Sciatic nerve (tissue), 2 donors: ENCODE measurements around the gene CCDC93. TPM values are rescaled to one million over a fixed set of nuclear protein-coding genes. Genes with fewer than 3 reads are reported as not detected.
A peak's percentile ranks its signal among the peaks of the same experiment; 100 is the strongest.
"Not testable (repeated sequence)": the region's sequence is repeated elsewhere in the genome, so short reads cannot be mapped to it uniquely, and the experiment has no call there.

Experiments used
- ATAC-seq: fragments of 200-7000 bp; cut with Tn5 transposase; one replicate; pipeline ENCODE4 v1.9.1; 2020; ENCODE audit warnings: mild to moderate bottlenecking, moderate library complexity
- DNase-seq: peaks from one replicate; pipeline ENCODE4 v3.0.0-alpha.2; 2020; ENCODE audit warnings: low spot score
- intact Hi-C: fragments of 100-400 bp; cut with DNase I; formaldehyde crosslinking; loops from one replicate; pipeline ENCODE4 v1.14.2; 2022
- total RNA-seq: library from RNA; stranded (reverse); fragmentation: NEBNext Ultra II Directional; extraction: Animal tissue kit (Norgen Biotek cat#: 25700); gene quantifications from one replicate; pipeline ENCODE4 v1.2.1, GENCODE V29; 2021
- donor health status: DM: no; HTN: no; CAD: no.
- donor health status: DM: no; HTN: no; CAD: no.

CCDC93 gene
- total RNA-seq, 1 donor from 2014 or later, result 44.2 TPM

GRCh38 chr2:118047380-118047826, 33.5 kb upstream of the CCDC93 start:
- ATAC-seq (no peak), DNase-seq (no peak)
- intact Hi-C loops, result loop anchor here (5.0 kb wide), 1 partner anchor 810 kb away; no protein-coding TSS in a partner anchor

DNA sequence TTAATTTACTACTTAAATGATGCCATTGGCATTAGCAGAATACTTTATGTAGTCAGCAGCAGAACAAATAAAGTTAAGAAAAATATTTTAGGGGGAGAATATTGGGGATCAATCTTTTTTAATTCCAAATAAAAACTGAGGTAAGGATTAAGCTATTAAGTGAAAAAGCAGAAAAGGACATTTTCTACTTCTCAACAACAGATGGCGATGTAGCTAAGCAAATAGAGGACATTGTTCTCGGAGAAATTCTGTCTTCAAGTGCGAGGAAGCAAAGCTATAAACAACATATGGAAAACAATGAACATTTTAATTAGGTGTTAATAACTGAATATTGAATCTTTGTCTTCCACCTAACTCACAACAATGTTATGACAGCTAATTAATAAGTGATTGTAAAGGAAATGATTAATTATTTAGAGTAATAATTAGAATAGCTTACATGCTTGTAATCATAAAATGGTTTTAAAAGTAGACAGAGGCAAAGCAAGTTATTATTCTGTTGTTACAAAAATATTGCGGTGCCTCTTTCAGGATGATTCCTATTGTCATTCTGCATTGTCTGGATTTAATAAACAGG, 32.9 kb upstream of the CCDC93 start:
- DNase-seq (no peak), ATAC-seq (peak; percentile 64)
- intact Hi-C loops, result loop anchor here (5.0 kb wide), 1 partner anchor 811 kb away; no protein-coding TSS in a partner anchor

- no peak for ATAC-seq
- DNase-seq, result no peak
- intact Hi-C loops, result loop anchor here (5.0 kb wide), 1 partner anchor 812 kb away; no protein-coding TSS in a partner anchor
Measured at GRCh38 chr2:118045286-118045685, 31.4 kb upstream of the CCDC93 start.

GRCh38 chr2:118044854-118045253, 31.0 kb upstream of the CCDC93 start:
- intact Hi-C loops, result loop anchor here (5.0 kb wide), 1 partner anchor 812 kb away; no protein-coding TSS in a partner anchor
- no peak for DNase-seq
- ATAC-seq, result no peak

DNA sequence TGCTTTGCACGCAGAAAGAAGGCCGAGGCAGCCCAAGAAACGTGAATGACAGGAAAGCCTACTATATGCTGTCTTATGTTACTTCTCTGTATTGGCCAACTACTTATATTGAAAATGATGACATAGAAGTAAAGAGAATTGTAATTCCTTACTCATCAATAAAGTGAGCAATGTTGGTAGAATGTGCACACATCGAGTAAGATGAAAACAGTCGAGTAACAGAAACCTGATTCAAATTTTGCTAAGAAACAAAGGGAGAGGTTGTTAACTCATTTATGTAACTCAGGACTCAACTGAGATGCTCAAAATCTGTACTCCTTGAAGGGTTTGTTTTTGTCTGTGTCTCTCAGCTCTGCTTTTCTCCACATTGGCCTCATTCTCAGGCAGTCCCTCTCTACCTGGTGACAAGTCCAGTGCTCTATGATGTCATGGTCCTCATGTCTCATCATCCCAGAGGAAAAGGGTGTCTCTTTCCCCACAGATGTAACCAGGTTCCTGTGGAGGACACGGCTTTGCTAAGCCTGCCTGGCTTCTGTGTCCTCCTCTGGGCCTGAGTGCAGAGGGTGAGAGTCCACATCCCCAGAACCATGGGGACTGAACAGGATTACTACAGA, 30.3 kb upstream of the CCDC93 start:
- ATAC-seq (no peak), DNase-seq (no peak)
- intact Hi-C loops, result no loop called here

DNA sequence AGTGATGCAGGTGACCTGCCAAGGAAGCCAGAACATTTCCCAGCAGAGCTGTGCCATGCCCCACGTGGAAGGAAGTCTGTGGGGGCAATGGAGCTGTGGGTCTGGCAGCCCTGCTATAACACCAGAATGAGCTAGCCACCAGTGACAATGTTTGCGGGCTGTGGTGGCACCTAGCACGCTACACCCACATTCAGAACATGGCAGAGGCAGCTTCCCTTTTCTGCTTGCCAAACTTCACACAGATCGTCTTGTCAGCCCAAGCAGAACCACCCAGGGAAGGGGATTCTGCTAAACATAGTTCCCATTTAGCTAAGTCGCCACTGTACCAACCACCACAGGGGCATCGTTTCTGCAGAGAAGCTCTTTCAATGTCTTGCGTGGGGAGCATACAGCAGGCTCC, 27.0 kb upstream of the CCDC93 start:
- intact Hi-C loops, result no loop called here
- DNase-seq (no peak), ATAC-seq (no peak)

- intact Hi-C loops, result no loop called here
- DNase-seq, result peak; percentile 69
- ATAC-seq, result peak; percentile 58
Measured at GRCh38 chr2:118032169-118033013, 18.5 kb upstream of the CCDC93 start.

DNA sequence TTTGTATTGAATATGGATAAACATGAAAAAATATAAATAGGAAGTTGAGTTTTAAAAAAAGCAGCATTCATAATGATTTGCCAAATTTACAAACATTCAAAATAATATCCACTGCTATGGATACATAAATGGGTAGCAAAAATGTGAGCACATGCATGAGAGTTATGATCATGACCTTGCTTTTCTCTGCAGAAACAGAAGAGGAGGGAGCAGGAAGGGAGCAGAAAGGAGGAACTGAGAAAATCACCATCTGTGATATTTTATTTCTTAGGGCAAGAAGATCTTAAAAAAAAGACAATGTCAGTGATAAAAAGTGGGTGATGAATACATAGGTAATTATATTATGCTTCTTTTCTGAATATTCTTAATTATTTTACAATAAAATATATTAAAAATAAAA, 17.7 kb upstream of the CCDC93 start:
- intact Hi-C loops, result no loop called here
- no peak for ATAC-seq
- no peak for DNase-seq

DNA sequence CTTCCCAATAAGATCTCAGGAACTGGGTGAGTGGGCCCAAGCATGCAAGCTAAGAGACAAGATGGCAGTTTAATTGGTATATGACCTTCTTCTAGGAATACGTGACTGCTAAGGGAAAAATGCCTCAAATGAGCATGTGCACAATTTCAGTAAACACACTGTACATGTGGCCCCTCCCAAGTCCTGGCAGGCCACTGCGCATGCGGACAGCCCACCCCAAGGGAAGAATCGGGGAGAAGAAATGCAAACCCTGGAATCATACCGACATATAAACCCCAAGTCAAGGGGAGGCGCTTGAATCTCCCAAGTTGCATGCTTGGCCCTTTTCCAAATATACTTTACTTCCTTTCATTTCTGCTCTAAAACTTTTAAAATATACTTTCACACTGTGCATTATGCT, 15.2 kb upstream of the CCDC93 start:
- intact Hi-C loops, result no loop called here
- ATAC-seq (no peak), DNase-seq (no peak)

DNA sequence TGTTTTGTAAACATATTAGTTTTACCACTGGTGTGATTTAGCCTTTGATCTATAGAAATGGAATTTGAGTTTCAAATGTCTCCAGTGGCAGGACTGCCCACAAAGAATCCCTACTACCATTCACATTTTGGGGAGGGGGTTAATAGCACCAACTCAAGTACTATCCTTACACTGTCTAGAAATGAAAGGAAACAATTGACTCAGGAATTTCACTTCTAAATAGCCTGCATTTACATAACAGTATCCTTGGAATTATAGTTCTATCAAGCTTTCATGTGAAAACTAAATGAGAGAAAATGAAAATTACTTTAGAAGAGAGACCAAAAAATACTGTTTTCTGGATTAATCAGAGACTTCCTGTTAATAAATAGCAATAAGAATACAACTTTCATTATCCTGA, 7.5 kb upstream of the CCDC93 start:
- ATAC-seq, result no peak
- no peak for DNase-seq
- intact Hi-C loops, result no loop called here

- ATAC-seq (no peak), DNase-seq (no peak)
- intact Hi-C loops, result no loop called here
Measured at GRCh38 chr2:118019821-118020220, 6.0 kb upstream of the CCDC93 start.

DNA sequence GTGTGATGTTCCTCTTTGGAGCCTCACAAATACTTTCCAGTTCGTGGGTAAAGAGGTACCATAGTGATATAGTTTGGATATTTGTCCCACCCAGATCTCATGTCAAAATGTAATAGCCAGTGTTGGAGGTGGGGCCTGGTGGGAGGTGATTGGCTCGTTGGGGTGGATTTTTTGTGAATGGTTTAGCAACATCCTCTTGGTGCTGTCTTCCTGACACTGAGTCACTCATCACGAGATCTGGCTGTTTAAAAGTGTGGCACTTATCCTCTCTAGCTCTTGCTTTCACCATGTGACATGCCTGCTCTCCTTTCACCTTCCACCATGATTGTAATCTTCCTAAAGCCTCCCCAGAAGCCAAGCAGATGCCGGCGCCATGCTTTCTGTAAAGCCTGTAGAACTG, 3.0 kb upstream of the CCDC93 start:
- intact Hi-C loops, result no loop called here
- ATAC-seq (no peak), DNase-seq (no peak)

DNA sequence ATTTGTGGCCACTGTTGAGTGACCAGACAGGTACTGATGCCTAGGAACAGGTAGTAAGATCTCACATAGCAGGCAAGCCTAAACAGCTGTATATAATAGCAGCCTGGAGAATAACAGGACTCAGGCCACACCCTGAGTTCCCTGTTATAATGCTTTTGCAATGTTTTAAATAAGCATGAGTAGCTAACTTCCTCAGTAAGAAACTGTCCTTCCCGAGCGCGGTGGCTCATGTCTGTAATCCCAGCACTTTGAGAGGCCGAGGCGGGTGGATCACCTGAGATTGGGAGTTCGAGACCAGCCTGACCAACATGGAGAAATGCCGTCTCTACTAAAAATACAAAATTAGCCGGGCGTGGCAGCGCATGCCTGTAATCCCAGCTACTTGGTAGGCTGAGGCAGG, 1.9 kb upstream of the CCDC93 start:
- ATAC-seq, DNase-seq, intact Hi-C loops: not testable (repeated sequence)

DNA sequence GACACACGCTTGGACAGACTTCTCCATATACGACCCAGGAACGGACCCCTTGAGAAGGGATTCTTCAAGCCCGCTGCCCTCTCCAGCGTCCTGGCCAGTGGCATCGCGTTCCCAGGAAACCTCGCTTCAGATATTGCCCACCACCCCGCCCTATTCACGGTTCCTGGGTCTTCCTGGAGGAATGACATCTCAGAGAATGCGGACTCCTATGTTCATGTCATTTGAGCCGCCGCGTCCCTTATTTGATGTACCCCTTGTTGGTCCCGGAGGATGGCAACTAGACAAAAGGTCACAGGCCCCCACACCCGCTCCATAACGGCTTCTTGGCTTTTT, 588 bp upstream of the CCDC93 start:
- intact Hi-C loops, result no loop called here
- DNase-seq (no peak), ATAC-seq (no peak)

- intact Hi-C loops, result no loop called here
- ATAC-seq (peak; percentile 53), DNase-seq (peak; percentile 70)
Measured at GRCh38 chr2:118013221-118013723, 598 bp downstream of the CCDC93 start.

GRCh38 chr2:118012778-118013177, 1.1 kb downstream of the CCDC93 start:
- DNase-seq, result no peak
- ATAC-seq, result no peak
- intact Hi-C loops, result no loop called here

GRCh38 chr2:118010473-118010872, 3.4 kb downstream of the CCDC93 start:
- intact Hi-C loops, result no loop called here

GRCh38 chr2:118006861-118007260, 7.0 kb downstream of the CCDC93 start:
- intact Hi-C loops, result loop anchor here (10.0 kb wide), 1 partner anchor 172 kb away; no protein-coding TSS in a partner anchor
- no peak for DNase-seq
- no peak for ATAC-seq

More at GRCh38 chr2:118010473-118010872, 3.4 kb downstream of the CCDC93 start:
- DNase-seq, result no peak
- no peak for ATAC-seq

- intact Hi-C loops, result loop anchor here (10.0 kb wide), 1 partner anchor 172 kb away; no protein-coding TSS in a partner anchor
- DNase-seq, result no peak
- no peak for ATAC-seq
Measured at GRCh38 chr2:118006326-118006725, 7.5 kb downstream of the CCDC93 start.

DNA sequence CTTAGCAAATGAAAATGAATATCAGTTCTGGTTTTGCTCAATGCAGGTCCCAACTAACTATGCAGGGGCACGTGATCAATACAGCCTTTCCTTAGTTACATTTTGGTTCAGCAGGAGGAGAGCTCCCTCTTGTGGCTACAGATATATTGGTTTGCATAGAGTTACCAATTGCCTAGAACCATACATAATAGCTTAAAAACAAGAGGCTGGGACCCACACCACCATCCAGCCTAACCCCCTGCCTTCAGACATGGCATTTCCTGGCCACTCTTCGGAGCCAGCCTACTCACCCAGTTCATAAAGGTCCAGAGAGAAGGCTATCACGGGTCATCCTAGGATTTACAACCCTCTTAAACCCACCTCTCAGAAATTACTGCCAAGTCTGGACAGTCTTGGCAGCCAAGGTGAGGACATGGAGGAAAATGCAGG, 10.5 kb downstream of the CCDC93 start:
- intact Hi-C loops, result loop anchor here (10.0 kb wide), 1 partner anchor 169 kb away; no protein-coding TSS in a partner anchor
- no peak for DNase-seq
- ATAC-seq, result peak; percentile 96
